ENCODE measurements around the gene CD53.

DNA sequence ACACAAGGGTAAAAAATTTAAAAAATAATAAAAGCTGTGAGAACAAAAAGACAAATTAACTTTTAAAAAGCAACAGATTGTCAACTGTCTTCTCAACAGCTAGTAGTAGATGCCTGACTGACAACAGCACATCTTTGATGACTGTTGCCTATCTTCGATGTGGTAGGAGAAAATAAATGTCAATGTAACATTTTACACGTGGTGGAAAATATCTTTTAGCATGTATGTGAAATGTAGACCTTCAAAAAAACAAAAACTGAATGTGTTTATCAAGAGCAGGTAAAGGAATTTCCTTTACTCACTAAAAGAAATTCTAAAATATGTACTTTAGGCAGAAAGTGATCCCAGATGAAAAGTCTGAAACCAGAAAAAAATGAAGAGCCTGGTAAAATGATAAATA, 42.9 kb downstream of the CD53 start:
- TF ChIP-seq, protein P1, sequence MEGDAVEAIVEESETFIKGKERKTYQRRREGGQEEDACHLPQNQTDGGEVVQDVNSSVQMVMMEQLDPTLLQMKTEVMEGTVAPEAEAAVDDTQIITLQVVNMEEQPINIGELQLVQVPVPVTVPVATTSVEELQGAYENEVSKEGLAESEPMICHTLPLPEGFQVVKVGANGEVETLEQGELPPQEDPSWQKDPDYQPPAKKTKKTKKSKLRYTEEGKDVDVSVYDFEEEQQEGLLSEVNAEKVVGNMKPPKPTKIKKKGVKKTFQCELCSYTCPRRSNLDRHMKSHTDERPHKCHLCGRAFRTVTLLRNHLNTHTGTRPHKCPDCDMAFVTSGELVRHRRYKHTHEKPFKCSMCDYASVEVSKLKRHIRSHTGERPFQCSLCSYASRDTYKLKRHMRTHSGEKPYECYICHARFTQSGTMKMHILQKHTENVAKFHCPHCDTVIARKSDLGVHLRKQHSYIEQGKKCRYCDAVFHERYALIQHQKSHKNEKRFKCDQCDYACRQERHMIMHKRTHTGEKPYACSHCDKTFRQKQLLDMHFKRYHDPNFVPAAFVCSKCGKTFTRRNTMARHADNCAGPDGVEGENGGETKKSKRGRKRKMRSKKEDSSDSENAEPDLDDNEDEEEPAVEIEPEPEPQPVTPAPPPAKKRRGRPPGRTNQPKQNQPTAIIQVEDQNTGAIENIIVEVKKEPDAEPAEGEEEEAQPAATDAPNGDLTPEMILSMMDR (IDR thresholded peaks at IDR 0.05 in 2 of 3, conservative IDR thresholded peaks at IDR 0.05 in 1 of 3; ENCODE audit: borderline replicate concordance in 1 of 3, insufficient read depth in 1 of 3, low read depth in 2 of 3, low read length in 2 of 3) = no peak
- TF ChIP-seq EZH2phosphoT487 (IDR thresholded peaks at IDR 0.05; ENCODE audit: borderline replicate concordance) (no peak), CBX3 (IDR thresholded peaks at IDR 0.05; ENCODE audit: low read depth) (no peak), POLR2A (IDR thresholded peaks at IDR 0.05; ENCODE audit: borderline replicate concordance, extremely low read depth, insufficient read depth, insufficient read length) (no peak)

Measured in HCT116 (cell line).